CD4-positive, alpha-beta T cell treated with Interleukin-15 for 4 hours (primary cell): ENCODE results near the gene TNIK.
A peak's percentile ranks its signal among the peaks of the same experiment; 100 is the strongest.
"Not testable (repeated sequence)": the region's sequence is repeated elsewhere in the genome, so short reads cannot be mapped to it uniquely, and the experiment has no call there.

Experiments used
- DNase-seq: peaks from one replicate; pipeline ENCODE4 v3.0.0-alpha.2; 2020; ENCODE audit warnings: low spot score

The TNIK gene

DNA sequence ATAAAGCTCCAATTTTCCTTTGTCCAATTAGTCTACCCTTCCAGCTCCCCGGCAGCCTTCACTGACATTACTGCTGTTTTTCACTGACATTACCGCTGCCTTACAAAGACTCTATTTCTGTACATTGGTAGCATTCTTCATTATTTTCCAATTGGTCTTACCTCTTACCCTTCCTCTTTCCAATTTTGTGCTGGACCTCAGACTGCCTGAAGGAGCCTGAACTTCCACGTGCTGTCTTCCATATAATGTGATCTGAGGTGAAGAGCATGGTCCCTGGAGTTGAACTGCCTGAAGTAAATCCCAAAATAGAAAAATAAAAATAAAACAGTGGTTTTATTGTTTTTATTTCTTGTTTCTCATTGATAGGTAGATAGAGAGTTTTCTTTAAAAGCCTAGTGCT is 9.2 kb upstream of the TNIK start:
- DNase-seq: no peak

DNA sequence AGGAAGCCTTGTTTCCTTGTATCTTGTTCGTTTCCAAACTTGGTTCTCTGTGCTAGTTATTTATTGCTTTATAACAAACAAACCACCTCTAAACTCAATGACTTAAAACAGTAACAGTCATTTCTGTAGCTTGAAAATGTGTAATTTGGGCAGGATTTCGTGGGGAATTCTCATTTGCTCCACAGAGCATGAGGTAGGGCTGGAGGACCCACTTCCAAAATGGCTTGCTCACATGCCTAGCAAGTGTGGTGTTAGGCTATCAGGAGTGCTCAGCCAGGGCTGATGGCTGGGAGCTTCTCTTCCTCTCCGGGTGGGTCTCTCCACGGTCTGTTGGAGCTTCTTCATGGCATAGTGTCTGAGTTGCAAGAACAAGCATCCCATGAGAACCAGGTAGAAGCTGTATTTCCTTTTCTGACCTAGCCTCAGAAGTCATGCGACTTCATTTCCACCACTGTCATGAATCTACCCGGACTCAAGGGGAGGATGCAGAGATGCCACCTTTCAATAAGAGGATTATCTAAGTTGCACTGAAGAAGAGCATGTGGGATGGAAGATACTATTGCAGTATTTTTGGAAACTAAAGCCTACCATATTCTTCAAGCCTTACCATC is 8.2 kb upstream of the TNIK start:
- DNase-seq: no peak

DNA sequence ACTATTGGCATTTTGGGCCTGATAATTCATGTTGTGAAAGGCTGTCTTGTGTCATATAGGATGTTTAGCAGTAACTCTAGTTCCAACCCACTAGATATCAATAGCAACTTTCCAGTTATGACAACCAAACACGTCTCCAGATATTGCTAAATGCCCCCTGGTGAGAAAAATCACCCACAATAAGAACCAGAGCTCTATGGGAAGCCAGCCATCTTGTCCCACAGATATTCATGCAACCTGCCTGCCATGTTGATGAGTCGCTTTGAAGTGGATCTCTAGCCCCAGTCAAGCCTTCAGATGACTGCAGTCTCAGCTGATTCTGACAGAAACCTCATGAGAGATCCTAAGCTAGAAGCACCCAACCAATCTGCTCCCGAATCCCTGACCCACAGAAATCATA is 5.6 kb upstream of the TNIK start:
- no peak for DNase-seq

DNA sequence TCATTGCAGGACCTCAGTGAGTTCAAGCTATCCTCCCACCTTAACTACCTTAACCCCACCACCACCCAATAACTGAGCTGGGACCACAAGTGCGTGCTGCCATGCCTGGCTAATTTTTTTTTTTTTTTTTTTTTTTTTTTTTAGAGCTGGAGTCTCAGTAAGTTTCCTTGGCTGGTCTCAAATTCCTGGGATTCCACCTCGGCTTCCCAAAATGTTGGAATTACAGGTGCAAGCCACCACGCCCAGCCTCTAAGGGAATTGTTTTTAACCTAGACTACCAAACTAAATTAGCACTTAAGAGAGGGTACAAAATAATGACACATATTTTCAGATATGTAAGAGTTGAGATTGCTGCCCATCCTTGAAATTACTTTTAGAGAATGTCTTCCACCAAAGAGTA is 4.3 kb upstream of the TNIK start:
- no peak for DNase-seq

DNA sequence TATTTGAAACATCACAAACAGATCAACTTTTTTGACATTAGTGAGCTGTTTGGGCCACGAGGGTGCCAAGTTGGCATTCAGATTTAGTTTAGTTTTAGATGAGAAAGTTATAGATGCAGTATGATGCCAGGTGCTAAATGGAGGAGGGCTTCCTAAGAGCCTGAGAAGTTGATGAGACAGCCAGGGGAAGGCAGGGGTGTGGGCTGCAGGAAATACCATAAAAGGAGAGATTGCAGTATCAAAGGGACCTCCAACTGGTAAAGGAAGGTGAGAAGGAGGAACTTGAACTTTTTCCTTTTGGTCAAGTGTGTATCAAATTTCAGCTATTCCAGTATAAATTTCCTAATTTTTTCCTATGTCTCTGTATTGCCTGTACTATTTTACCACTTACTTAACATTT is 2.0 kb upstream of the TNIK start:
- DNase-seq: peak; percentile 39

DNA sequence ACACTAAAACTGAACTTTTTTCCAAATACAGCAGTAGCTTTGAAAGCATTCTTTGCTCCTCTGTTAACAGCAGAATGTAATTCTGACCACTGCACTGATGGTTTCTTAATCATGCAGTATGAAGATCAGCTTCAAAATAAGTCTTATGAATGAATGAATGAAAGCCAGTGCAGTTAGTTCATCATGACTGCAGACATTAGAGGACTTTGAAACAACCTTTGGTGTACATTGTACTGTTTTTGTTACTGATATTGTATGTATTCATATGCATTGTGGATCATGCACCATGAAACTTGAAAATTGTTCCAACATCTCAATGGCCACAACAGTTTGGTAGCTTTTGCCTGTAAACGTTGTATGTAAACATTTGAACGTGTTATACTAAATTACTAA is 1.3 kb upstream of the TNIK start:
- no peak for DNase-seq

DNA sequence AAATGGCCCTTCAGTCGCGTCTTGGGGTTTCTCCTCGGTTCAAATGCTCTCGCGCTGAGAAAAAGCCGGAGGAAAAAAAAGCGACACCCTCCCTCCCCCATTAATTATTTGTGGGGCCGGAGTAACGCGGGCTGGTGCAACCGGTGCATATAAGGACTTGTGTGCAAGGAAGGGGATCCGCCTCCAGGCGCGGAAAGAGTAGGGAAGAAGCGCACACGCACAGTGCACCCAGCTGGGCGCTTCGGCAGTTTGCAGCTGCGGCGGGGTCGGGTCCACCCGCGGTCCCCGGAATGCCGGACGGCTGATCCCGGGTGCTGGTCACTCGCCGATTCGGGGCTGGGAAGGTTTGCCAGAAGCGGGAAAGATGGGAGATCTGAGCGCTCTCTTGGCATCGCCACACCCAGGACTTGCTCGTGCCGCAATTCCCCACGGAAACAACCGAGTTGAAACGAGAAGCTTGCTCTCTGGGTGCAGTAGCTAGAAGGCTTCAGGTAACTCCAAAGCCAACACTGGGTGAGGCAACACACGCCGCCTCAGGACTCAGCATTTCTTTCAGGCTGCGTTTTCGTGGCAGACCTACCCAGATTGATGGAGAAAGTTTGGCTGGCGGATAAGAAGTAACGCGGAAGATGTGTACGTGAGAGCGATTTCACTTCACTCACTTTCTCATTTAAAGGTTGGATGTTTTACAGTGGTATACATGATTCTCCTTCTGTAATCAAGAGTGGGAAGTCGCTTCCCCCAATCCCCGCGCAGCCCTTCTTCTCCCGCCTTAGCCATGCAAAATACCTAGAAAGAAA is 720 bp upstream of the TNIK start:
- peak; percentile 39 for DNase-seq

DNA sequence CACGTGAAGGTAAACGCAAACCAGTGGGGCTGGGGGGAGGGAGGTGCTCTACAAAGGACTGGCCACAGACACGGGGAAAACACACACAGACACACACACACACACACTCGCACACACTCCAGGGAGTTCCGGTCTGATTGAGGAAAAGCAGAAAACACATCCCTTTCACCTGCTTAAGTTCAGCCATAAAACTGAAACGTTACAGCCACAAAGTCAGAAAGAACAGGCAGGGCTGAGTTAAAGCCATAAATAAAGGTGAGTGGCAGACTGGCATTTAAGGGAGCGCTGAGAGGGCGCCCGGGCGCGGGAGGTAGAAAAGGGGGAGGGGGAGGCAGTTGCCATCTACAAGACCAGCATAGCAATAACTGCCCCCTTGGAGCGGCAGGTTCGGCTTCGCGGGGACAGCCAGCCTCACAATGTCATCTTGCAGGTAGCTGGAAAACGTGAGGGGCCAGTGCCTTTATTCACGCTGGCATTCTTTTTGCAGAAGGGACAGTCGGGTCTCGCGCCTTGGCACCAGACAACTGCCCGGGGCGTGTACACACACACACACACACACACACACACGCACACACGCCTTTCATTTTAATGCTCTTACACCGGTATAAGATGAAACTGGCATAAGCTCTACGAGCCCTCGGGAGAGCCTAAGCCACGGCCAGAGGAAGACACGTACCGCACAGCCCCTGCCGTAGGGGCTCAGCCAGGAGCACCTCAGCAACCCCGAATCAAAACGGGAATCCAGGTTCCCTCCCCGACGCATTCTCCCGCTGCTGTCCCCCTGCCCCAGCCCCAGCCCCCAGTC is 866 bp downstream of the TNIK start:
- peak; percentile 62 for DNase-seq

DNA sequence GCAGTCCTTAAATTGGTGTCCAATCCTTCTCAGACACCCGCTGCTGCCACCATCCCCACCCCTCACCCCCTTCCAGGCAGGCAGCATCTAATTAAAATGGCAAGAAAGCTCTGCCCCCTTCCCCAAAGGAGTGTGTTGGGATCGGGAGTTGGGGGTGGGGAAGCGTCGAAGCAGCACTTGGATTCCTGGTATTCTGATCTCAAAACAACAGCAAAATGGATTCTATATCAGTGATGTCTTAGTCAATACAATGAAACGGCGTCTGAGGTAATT is 1.4 kb downstream of the TNIK start:
- no peak for DNase-seq

DNA sequence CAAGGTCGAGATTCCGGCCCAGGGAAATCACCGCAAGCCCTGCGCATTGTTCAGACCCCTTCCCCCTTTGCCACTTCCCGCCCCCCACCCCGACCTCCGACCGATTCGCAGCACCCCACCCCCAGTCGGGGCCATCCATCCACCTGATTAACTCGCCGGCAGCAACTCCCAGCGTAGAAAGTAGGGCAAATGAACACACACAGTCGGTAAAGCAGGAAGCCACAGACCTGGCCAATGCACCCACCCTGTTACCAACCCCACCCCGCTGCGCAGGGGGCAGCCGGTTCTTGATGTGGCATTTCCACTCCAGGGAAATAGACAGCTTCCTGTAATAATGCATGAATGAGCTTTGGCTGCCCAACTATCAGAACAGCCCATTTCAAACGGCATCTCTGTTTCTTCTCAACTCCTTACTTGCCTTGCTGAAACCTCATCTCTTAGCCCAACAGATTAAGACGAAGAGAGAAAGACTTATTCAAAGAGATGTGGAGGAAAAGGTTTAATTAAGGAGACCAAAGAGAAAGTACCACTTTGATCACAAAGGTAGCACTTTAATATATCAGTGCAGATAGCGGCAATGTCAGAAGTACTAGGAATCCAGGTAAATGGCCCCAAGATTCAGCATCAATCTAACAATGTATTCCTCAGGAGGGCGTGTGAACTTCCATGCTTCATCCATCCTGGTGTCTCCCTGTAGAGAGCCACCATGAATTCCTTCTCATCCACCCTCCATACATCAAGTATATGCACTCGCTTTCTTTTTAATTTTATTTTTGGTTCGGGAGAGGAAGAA is 1.9 kb downstream of the TNIK start:
- peak; percentile 62 for DNase-seq

DNA sequence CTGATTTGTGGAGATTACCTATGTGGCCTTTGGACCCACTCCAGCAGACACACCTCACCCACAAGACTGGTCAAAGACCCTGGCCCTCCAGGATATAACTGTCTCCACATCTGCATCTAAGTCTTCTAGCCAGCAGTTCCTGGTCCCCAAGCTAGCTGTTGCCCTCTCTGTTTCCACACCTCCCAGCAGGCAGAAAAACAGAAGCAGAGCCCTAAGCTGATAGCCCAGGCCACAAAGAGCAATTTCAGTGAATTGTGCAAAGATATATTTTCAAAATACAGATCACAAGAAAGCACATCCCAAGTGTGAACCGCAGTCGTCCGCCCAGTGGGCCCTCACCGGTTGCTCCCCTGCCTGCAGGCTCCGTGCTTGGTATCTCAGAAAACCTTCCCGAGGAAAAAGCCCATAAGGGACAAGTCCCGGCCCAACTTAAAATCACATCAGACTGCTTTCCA is 2.6 kb downstream of the TNIK start:
- peak; percentile 17 for DNase-seq

DNA sequence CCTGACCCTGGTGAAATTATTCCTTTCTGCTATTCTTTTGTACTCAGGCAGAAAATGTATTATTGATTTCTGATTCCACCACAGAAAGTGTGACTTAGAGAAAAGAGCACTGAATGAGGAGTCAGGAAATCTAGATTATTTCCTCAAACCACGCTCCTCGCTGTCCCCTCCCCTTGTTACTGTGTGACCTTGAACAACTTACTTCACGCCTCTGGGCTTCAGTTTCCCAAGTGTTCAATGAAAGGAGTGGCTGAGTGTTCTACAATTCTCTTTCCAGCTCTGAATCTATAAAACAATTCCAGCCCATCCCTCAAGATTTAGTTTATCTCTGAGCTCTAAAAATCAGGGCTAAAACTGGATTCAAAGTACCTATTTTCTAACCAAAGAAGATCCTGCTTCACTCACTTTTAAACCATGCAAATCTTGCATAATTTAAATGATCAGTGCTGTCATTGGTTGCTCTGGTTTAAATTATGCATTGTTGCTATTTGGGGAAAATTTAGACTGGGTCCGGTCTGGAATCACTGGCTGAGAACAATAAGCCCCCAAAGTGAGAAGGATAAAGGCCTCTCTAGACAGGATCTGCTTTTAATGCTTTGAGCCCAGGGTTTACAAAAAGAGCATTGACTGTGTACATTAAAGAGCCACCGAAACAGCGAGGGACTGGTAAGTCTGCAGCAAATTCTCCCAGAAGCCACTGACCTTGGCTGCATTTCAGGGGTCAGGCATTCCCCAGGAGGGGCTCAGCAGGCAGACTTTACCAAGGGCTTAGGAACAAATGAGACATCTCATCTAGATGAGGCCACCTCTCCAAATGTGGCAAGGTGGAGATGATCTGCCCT is 3.2 kb downstream of the TNIK start:
- no peak for DNase-seq

DNA sequence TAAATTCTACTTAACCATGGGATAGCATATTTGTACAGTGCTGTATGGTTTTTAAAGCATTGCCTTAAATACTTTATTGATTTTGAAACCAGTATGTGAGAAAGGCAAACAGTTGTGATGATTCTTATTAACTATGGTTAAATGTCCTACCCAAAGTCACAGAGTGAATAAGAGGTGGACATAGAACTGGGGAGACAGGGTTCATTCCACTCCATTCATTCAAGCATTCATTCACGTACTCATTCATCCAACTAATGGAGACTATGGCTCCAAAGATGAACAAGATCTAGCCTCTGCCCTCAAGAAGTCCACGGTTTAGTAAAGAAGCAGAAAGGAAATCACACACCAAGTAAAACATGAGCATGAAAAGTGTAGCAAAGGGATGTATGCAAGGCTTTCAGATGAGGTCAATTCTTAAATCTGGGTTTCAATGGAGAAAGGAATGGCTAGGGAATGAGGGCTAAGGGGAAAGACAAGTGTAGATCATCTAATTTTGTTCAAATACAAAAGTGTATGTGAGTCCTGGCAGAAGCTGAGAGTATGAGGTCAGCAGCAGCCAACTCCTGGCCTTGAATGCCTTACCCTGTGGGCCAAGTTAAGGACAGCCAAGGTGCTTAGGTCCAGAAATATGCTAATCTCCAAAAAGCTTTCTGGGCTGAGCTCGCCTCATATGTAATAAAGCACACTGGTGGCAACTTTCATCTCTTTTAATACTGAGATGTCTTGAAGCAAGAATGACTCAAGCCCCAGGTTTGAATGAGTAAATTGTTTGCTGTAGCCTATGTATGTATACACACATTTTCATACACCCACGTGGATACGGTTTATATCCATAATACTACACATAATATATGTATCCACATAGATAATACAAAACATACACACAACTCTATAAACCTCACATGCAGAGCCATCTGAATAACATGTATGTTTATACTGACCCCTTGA is 4.3 kb downstream of the TNIK start:
- DNase-seq: no peak

DNA sequence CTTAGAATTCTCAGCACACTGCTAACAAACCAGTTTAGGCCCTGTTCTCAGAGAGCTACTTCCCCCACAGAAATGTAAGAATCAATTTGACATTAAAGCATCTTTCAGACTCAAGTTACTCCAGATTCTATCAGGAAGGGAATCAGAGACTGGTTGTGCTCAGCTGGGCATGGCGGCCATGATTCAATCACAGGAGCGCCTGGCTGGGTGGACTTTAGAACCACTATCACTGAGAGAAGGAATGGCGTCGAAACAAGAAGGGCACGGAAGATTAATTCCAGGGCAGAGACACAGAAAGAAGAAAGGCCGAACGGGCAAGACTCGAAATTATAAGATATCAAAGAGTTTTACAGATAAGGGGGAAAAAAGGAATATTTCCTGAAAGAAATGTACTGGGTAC is 6.2 kb downstream of the TNIK start:
- no peak for DNase-seq

DNA sequence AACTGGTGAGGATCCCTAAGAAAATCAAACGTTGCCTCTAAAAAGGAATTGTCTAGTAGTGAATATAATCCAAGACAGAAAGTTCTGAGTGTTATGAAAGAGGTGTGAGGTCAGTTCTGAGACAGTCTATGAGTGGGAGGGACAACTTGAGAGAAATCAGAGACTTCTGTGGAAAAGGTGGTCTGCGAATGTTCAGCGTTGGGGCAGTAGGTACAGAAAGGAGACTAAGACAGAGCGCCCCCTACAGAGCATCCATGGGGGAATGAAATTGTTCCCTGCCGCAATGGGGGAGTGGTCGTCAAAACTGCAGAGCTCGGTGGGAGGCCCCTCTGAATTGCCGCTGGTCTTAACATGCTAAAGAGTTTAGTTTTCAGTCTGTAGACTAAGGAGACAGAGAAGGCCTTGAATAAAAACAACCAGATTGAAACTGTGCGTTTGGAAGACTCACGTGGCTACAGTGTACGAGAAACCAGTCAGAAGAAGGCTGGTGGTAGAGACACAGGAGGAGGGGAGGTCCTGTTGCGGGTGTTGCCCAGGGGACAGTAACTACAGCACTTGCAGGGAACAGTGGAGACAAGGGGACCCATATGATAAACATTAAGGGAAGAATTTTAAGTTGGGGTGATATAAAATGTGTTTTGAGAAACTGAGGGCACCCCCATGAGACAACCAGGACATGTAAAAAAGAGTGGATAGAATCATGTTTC is 6.9 kb downstream of the TNIK start:
- no peak for DNase-seq

DNA sequence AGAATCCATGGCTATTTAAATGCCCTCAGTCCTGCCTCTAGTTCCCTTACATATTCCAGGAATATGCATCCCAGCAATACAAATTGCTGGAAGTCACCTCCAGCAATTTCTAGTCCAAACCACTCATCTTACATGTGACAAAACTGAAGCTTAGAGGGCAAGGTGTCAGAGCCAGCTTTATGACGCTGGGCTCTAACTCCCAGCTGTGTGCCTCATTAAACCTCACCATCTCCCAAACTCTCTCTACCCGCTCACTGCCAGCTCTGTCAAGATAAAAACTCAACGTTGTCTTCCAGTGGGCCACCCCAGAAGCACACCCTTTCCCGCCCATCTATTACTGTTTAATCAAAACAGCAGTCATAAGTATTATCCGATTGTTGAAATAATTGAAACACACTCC is 7.9 kb downstream of the TNIK start:
- no peak for DNase-seq

DNA sequence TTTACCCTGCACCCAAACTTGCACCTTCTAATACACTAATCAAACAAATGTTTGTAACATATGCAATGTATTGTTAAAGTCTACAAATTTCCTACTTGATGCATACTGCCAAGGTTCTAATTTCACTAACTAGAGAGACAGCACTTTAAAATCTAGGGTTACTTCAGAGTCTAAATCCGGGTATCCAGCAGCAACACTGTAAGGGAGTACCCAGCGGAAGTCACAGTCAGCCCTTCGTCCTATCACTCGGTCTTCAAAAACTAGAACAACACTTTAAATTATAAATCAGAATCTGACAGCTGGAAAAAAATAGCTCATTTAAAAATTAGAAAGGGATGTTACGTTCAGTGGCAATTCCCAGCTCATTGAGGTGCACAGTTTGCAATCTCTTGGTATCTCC is 8.3 kb downstream of the TNIK start:
- DNase-seq: no peak

DNA sequence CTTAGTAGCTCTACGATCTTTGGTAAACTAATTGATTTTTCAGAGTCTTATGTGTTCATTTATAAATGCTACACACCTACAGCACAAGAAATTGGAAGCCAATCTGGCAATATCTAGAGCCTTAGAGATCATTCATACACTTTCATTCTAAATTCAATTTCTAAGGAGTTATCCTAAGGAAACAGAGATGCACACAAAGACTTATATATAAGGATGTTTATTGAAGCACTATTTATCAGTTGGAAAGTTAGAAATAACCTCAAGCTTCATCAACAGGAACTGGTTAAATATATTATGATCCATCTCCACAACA is 12.7 kb downstream of the TNIK start:
- not testable (repeated sequence) for DNase-seq

DNA sequence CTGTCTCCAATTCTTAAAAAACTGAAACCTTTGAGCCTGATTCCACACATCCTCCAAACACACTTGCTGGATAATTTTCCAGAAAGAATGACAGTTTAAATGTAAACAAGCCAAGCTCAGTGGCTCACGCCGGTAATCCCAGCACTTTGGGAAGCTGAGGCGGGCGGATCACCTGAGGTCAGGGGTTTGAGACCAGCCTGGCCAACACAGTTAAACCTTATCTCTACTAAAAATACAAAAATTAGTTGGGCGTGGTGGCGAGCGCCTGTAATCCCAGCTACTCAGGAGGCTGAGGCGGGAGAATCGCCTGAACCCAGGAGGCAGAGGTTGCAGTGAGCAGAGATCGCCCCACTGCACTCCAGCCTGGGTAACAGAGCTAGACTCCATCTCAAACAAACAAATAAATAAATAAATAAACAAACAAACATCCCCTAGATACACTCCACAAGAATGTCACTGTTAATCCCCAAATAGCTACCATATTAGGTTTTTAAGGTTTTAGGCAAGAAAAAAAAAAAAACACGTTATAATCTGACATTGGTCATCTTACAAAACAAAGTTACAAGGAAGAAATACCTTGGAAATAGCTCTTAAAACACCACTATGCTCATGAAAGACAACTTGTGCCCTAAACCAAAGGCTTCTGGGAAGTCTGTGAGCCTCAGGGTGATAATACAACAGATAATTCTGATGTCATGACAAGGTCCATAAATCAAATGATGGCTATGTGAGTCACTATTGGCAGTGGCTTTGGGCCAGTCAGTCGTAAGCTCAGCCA is 13.2 kb downstream of the TNIK start:
- DNase-seq: no peak
